GM12865 (cell line): ENCODE data around the gene PTPRU.

ENCODE experiments used
- DNase-seq: peaks from one replicate; pipeline ENCODE4 v3.0.0; 2010; ENCODE audit warnings: low read depth
- H3K4me3 ChIP-seq: 2 replicates; pipeline ENCODE4 v1.5.1; 2011; ENCODE audit warnings: mild to moderate bottlenecking, low read depth, low read length, control low read depth
- TF ChIP-seq, protein P1 (sequence below): IDR thresholded peaks from 2 replicates; pipeline ENCODE4 v1.5.1; 2011; ENCODE audit warnings: low read length, control low read depth, low read depth, inconsistent platforms; ENCODE audit not compliant: insufficient read depth; ENCODE audit errors: missing control alignments

PTPRU gene

DNA sequence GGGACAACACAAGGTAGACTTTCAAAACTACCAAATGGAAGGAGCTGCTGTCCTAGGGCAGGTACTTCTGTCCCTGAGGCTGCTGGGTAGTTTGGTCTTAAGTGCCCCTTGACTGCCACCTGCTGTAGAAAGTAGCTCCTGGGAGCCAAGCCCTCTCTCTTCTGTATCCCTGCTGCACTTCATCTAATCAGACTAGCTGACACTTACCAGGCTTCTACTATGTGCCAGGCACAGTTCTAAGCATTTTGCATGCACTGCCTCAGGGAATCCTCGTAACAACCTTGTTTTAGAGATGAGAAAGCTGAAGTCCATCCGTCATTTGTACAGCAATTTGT, 38.8 kb upstream of the PTPRU start:
- H3K4me3 ChIP-seq, result no peak overlapping the region
- peak; percentile 58 for DNase-seq
- TF ChIP-seq, protein P1, sequence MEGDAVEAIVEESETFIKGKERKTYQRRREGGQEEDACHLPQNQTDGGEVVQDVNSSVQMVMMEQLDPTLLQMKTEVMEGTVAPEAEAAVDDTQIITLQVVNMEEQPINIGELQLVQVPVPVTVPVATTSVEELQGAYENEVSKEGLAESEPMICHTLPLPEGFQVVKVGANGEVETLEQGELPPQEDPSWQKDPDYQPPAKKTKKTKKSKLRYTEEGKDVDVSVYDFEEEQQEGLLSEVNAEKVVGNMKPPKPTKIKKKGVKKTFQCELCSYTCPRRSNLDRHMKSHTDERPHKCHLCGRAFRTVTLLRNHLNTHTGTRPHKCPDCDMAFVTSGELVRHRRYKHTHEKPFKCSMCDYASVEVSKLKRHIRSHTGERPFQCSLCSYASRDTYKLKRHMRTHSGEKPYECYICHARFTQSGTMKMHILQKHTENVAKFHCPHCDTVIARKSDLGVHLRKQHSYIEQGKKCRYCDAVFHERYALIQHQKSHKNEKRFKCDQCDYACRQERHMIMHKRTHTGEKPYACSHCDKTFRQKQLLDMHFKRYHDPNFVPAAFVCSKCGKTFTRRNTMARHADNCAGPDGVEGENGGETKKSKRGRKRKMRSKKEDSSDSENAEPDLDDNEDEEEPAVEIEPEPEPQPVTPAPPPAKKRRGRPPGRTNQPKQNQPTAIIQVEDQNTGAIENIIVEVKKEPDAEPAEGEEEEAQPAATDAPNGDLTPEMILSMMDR, result peak; percentile 33

DNA sequence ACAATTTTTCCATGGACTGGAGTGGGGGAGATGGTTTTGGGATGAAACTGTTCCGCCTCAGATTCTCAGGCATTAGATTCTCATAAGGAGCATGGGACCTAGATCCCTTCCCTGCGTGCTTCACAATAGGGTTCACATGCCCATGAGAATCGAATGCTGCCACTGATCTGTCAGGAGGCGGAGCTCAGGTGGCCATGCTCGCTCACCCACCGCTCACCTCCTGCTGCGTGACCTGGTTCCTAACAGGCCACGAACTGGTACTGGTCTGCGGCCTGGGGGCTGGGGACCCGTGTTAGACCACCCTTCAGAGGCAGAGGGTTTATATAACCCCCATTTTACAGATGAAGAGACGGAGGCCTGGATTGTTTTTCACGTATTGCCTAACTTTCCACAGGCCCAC, 38.3 kb upstream of the PTPRU start:
- H3K4me3 ChIP-seq, result no peak overlapping the region
- TF ChIP-seq, protein P1, result no peak
- DNase-seq, result no peak

DNA sequence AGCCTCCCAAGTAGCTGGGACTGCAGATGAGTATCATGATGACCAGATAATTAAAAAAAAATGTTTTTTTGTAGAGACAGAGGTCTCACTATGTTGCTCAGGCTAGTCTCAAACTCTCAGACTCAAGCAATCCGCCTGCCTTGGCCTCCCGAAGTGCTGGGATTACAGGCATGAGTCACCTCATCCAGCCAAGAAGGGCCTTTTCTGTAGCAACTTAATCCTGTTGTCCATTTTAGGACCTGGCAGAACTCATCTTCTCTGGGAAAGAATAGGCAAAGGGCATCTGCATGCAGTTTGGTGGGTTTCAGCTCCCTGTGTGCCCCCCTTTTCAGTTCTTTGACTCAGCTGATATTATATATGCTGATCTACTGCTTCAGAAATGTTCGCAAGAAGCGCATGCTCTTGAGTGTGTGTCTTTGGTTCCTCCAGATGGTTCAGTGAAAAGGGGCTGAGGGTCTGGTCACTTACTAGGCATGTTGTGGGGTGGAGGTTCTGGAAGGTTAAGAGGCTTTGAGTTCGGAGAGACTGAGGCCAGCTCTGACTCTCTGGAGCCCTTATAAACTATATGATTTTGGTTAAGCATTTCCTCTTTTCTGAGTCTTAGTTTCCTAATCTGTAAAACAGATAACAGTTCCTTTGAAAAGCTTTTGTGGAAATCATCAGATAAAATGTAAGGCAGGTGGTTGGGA, 35.3 kb upstream of the PTPRU start:
- no peak for DNase-seq
- TF ChIP-seq, protein P1, result no peak

DNA sequence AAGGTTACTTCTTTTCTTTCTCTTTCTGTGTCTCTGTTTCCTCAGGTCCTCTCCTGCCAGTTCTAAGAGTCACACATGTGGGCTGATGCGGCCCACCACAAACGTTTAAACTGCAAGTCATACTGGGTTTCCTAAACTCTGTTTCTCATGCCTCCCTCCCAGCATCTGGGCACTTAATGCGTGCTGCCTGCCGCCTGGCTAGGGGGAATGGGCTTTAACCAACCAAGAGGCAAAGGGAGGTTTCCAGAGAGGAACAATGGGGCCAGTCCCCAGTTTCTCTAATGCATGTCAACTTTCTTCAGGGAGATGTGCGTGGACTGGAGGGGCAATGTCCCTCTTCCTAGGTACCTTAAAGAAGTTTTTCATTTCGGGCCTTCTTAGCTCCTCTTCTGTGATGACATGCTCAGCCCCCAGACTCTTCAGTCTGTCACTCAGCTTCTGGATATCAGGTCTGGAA, 34.7 kb upstream of the PTPRU start:
- TF ChIP-seq, protein P1, result no peak
- DNase-seq, result no peak
- H3K4me3 ChIP-seq, result no peak overlapping the region

More for the DNA sequence above, 35.3 kb upstream of the PTPRU start:
- H3K4me3 ChIP-seq, result no peak overlapping the region

DNA sequence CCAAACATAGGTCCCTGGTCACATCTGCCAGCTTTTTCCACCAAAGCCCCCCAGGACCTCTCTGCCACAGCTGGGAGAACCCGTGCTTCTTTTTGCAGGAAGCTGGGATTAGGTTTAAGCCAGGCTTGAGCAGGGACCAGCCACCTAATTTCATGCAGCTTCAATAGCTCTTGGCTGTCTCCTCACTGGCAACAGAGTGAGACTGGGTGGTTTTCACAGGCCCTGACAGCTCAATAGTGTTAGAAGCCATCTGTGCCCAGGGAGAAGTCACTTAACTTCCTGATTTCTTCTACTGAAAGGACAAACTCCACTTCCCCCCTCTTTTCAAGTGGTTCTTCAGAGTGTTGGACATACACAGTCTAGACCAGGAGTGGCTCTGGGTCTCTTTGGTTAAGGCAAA, 34.3 kb upstream of the PTPRU start:
- TF ChIP-seq, protein P1, result no peak
- no peak overlapping the region for H3K4me3 ChIP-seq
- no peak for DNase-seq

DNA sequence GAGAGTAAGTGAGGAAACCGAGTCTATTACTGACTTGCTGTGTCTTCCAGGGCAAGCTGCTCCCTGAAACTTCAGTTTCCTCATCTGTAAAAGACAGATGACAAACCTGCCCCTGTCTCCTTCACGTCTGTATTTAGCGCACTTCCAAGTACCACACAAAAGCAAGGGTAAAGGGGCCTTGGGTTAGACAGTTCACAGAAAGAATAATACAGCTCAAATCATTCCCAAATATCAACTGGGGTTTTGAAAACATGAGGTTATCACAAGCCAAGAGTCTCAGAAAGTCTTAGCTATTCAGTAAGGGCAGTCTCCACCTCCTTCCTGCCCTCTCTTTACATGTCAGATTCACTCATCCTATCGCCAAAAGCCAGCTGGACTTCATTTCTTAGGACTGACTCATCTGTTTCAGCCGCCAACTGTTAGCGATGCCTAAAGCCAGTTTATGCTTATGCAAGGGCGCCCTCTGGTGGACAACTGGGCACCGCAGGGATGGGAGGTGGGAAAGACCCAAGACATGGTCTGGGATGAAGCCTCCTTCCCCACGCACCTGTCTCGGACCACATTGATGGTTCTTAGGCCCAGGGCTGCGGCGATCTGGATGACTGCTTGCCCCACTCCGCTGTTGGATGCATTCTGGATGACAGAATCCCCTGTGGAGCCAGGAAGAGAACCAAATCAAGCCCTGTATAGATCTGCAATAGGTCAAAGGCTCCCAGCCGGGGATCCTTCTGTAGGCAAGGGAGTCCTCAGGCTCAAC, 33.6 kb upstream of the PTPRU start:
- no peak overlapping the region for H3K4me3 ChIP-seq
- TF ChIP-seq, protein P1, result peak; percentile 97
- peak; percentile 91 for DNase-seq
